Cerebellar cortex (tissue), 1 donor: ENCODE measurements around the gene ARHGAP8.
"Not testable (repeated sequence)": the region's sequence is repeated elsewhere in the genome, so short reads cannot be mapped to it uniquely, and the experiment has no call there.

Source experiments
- DNase-seq: peaks from one replicate; pipeline ENCODE4 v3.0.0-alpha.2; 2015; ENCODE audit warnings: low spot score

Gene ARHGAP8

GRCh38 chr22:44765571-44766285 is 13.4 kb downstream of the ARHGAP8 start:
- no peak for DNase-seq

- DNase-seq: no peak
These were observed 20.7 kb downstream of the ARHGAP8 start for GRCh38 chr22:44773082-44773481.

DNA sequence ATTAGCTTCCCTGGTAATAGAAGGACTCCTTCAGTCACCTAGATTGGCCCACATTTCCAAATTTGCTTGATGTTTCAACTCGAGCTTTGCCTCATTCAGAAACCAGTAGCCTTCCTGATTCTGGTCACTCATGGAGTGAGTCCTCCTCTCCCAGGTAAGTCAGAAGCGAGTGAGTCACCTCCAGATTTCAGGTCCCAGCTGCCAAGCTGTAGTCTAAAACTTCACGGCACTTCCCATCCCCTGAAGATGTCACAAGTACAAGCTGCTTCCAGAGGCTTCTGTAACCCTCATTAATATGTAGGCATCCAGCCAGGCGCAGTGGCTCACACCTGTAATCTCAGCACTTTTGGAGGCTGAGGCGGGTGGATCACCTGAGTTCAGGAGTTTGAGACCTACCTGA is 23.5 kb downstream of the ARHGAP8 start:
- DNase-seq: no peak

GRCh38 chr22:44776605-44777363 is 24.4 kb downstream of the ARHGAP8 start:
- DNase-seq: no peak

- no peak for DNase-seq
These were observed 25.0 kb downstream of the ARHGAP8 start for GRCh38 chr22:44777364-44777755.

DNA sequence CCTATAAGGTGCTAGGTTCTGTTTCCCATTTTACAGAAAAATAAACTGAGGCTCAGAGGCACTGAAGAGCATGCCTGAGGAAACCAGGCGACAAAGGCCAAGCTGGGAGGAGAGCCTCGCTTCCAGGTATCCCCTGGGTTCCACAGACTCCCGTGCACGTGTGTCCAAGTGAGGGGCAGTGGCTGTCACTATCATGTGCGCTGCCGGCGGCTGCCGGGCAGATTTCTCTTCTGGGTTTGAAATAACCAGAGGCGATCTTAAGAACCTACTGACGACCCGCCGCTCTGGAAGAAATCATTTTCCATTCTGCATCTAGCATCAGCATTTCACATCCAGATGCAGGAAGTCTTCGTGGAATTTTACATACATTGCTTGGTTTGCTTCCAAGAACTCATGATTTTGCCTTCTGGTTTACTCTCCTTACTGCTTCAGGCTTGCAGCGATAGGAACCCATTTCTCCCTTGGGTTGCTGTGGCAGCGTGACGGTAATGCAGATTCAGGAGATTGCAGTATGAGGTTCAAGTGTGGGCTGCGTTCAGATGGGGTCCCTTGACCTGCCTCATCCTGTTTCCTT is 28.6 kb downstream of the ARHGAP8 start:
- no peak for DNase-seq

- no peak for DNase-seq
These were observed 30.1 kb downstream of the ARHGAP8 start for GRCh38 chr22:44782363-44782963.

GRCh38 chr22:44783091-44783490 is 30.7 kb downstream of the ARHGAP8 start:
- DNase-seq: no peak

GRCh38 chr22:44783581-44783980 is 31.2 kb downstream of the ARHGAP8 start:
- DNase-seq: no peak

DNA sequence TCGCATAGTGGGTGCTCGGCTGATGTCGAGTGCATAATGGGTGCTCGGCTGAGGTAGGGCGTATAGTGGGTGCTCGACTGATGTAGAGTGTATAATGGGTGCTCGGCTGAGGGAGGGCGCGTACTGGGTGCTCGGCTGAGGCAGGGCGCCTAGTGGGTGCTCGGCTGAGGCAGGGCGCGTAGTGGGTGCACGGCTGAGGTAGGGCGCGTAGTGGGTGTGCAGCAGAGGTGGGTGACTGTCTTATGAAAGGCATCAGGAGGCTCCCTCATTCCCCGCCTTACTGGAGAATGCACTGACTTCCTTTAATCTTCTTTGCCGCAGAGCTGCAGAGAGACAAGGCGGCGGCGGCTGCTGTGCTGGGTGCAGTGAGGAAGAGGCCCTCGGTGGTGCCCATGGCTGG is 33.8 kb downstream of the ARHGAP8 start:
- DNase-seq: no peak

DNA sequence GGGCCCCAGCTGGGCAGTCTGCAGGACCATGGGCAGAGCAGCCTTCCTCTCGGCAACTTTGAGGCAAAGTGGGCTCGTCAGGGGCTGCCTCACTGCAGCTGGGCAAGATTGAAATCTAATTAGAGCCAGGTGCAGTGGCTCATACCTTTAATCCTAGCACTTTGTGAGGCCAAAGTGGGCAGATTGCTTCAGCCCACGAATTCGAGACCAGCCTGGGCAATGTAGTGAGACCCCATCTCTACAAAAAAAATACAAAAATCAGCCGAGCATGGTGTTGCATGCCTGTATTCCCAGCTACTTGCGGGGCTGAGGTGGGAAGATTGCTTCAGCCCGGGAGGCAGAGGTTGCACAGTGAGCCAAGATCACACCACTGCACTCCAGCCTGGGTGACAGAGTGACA is 34.2 kb downstream of the ARHGAP8 start:
- DNase-seq: no peak

DNA sequence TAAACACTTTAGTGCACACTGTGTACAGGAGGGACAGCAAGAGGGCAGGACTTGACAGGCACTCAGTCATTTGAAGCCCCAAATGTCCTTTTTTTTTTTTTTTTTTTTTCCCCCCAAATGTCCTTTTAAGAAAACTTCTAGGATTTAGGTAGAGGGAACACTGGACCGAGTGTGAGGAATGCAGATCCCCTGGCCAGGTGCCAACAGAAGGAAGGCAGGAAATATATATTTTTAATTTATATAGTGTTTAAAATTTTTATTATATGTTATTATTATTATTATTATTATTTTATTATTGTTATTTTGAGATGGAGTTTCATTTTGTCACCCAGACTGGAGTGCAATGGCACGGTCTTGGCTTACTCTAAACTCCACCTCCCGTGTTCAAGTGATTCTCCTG is 35.5 kb downstream of the ARHGAP8 start:
- no peak for DNase-seq

GRCh38 chr22:44793106-44793505 is 40.7 kb downstream of the ARHGAP8 start:
- no peak for DNase-seq

DNA sequence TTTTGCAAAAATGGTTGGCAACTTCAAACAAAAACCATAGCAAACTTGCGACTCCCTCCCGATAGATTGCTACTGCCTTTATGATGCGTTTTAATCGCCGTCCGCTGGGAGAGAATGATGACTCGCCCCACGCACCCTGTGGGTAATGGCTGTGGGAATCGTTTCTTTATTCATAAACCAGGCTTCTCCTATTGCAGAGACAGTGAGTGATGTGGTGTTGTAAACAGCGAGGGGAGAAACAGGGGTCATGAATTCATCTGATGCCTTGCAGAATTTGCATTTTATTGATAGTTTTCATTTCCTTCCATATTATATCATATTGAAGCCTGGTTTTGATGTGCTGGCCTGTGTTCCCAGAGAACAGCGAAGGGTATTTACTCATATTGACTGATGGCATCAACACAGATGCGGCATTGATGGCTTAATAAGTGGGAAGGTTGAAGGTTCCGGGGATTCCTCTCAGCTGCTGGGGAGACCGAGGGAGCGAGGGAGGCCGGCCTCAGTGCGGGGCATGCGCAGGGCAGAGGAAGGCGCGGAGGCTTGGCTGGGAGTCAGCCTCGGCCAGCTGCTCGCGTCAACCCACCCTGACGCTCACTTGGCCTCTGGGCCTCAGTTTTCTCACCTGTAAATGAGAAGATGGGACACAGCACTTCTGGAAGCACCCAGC is 41.3 kb downstream of the ARHGAP8 start:
- no peak for DNase-seq

DNA sequence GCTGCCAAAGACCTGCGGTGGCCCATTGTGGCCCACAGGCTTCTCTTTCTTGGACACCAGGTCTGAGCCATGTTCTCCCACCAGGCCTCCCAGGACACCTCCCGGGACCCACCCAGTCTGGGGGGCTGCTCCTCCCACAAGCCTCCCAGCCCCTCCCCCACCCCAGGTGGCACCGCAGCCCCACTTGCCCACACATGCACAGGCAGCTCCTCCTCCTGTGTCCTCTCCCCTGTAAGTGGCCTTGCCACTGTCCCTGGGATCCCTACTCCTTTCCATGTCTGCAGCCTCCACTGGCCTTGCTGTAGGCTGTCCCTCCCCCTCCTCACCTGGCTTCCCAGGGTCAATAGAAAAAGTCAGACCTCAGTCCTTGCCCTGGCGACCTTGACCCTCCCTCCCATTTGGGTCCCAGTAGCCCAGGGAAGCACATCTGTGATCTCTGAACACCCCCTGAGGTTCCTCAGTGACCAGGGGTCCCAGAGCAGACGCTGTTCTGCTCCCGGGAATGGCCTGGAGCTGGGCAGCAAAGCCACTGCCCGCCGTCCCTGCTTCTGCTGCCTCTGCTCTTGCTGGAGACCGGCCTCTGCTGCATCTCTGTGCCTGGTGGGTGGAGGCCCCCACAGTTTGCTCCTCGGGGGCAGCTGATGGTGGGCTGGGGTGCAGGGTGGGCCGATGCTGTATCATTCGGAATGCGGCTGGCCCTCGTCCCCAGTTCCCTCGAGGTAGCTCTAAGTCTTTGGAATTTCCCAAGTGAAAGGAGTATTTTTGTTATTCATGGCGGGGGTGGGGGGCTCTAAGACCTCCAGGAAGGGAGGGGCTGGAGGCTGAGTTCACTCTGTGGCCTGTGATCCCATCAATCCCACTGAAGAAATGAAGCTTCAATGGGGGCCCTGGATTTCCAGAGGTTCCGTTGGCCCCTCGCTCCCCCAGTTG is 43.6 kb downstream of the ARHGAP8 start:
- no peak for DNase-seq

GRCh38 chr22:44797181-44797725 is 44.9 kb downstream of the ARHGAP8 start:
- peak; percentile 3 for DNase-seq

GRCh38 chr22:44799077-44799945 is 46.9 kb downstream of the ARHGAP8 start:
- DNase-seq: no peak

GRCh38 chr22:44799946-44800634 is 47.7 kb downstream of the ARHGAP8 start:
- not testable (repeated sequence) for DNase-seq

GRCh38 chr22:44801476-44801875 is 49.1 kb downstream of the ARHGAP8 start:
- no peak for DNase-seq
